ENCODE data around the gene RAB7A.

The RAB7A gene

DNA sequence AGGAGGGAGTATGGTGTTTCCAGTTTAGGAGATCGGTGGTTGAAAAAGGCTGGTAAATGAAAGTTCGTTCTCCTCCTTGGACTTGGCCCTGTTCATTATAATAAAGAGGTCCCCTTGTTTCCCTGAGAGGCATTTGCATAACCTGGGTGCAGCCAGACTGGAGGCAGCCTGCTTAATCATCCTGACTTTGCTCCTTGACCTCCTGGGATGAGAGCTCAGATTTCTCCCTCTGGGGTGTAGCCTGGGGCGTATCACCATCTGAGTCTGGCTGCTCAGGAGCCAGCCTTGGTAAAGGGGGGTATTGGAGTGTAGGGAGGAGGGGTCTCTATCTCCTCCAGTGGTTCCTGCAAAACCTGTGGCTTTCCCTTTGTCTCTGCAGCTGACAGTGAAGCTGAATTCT lies 132.2 kb downstream of the RAB7A start:
- no peak for DNase-seq

DNA sequence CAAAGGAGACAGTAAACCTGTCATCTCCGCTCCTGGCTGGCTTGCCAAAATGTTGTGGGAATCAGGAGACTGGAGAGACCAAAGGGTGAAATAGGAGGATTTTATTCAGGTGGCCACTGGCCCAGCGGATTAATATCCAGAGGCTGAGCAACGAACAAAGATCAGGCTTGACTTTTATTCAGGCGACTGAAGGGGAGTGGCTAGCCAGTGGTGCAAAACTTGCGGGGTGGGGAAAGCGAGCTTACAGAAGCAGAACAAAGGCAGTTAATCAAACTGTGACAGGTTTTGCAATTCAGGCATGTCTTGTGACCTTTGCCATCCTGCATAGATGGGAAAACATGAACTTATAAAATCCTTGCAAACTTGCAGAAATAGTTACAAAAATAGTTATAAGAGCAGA lies 133.6 kb downstream of the RAB7A start:
- DNase-seq: no peak

- no peak for DNase-seq
Measured at GRCh38 chr3:128861491-128861890, 135.5 kb downstream of the RAB7A start.

- DNase-seq: peak; percentile 51
Measured at GRCh38 chr3:128863560-128863959, 137.6 kb downstream of the RAB7A start.
